Measurements from ENCODE around the gene MS4A5.

DNA sequence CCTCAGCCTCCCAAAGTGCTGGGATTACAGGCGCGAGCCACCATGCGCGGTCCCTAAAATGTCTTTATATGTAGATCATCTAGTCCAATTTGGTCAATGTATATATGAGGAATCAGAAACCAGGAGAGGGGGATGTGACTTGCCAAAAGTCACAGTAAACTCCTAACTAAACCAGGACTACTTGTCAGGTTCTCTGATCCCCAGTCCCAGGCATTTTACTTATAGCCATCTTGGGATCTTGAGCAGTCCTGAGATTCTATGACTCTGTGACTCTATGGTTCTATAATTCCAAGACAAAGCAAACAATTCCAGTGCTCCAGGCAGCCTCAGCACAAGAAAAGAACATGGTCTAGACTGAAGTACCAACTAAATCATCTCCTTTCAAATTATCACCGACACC, at the start of gene MS4A5:
- TF ChIP-seq EZH2 (IDR thresholded peaks at IDR 0.05; ENCODE audit: insufficient read depth, poor library complexity, severe bottlenecking) (no peak), EZH2phosphoT487 (IDR thresholded peaks at IDR 0.05; ENCODE audit: insufficient read depth, low read depth) (no peak)
